K562 (cell line): ENCODE measurements around the gene HPSE2. TPM values are rescaled to one million over a fixed set of nuclear protein-coding genes. Genes with fewer than 3 reads are reported as not detected.

Experiments
- ARID1B ChIP-seq: fragments of 450-650 bp; IDR thresholded peaks from 2 replicates; pipeline ENCODE4 v1.6.1; 2016; ENCODE audit warnings: antibody characterized with exemption, mild to moderate bottlenecking, inconsistent platforms
- ATF1 ChIP-seq, 2 experiments: fragments of 450-650 bp in 1 of 2; IDR thresholded peaks; 2 replicates each; pipeline ENCODE4 v1.6.1; 2016; ENCODE audit warnings: missing compliant biosample characterization in 1 of 2, missing genetic modification characterization in 1 of 2
- BCL6 ChIP-seq: fragments of 250-450 bp; sonication (Bioruptor Pico); IDR thresholded peaks from 2 replicates; pipeline ENCODE4 v1.4.0; 2020
- DPF2 ChIP-seq: fragments of 450-650 bp; IDR thresholded peaks from 2 replicates; pipeline ENCODE4 v1.6.1; 2016
- GABPB1 ChIP-seq: sonication (generic); formaldehyde crosslinking; IDR thresholded peaks from 2 replicates; pipeline ENCODE4 v1.8.0; 2022; ENCODE audit warnings: mild to moderate bottlenecking, missing genetic modification reagents
- HDAC2 ChIP-seq: fragments of 450-650 bp; IDR thresholded peaks from 2 replicates; pipeline ENCODE4 v1.6.1; 2016; ENCODE audit warnings: mild to moderate bottlenecking
- L3MBTL2 ChIP-seq: fragments of 450-650 bp; IDR thresholded peaks from 2 replicates; pipeline ENCODE4 v1.6.1; 2016; ENCODE audit warnings: mild to moderate bottlenecking, moderate library complexity
- LARP7 ChIP-seq: fragments of 450-650 bp; IDR thresholded peaks from 2 replicates; pipeline ENCODE4 v1.6.1; 2016
- MAX ChIP-seq: sonication (generic); formaldehyde crosslinking; IDR thresholded peaks from 2 replicates; pipeline ENCODE4 v1.9.0; 2022; ENCODE audit warnings: mild to moderate bottlenecking, missing genetic modification reagents
- MAZ ChIP-seq, 2 experiments: fragments of 450-650 bp in 1 of 2; sonication (generic) in 1 of 2; formaldehyde crosslinking; IDR thresholded peaks in 1 of 2; conservative IDR thresholded peaks in 1 of 2; 2 replicates each; pipeline versions ENCODE4 v1.4.0 to v1.5.0; 2020; ENCODE audit warnings: mild to moderate bottlenecking in 1 of 2, missing genetic modification reagents in 1 of 2
- MITF ChIP-seq: IDR thresholded peaks from 2 replicates; pipeline ENCODE4 v1.6.1; 2014; ENCODE audit warnings: antibody characterized with exemption
- NCOR1 ChIP-seq: fragments of 450-650 bp; IDR thresholded peaks from 2 replicates; pipeline ENCODE4 v1.6.1; 2016; ENCODE audit warnings: mild to moderate bottlenecking, moderate library complexity
- SNAPC5 ChIP-seq: fragments of 250-450 bp; sonication (Bioruptor Pico); IDR thresholded peaks from 2 replicates; pipeline ENCODE4 v1.8.0; 2021; ENCODE audit warnings: moderate library complexity, mild to moderate bottlenecking, inconsistent platforms
- SUPT5H ChIP-seq: fragments of 450-650 bp; IDR thresholded peaks from 2 replicates; pipeline ENCODE4 v1.6.1; 2016
- YY1 ChIP-seq, 3 experiments: IDR thresholded peaks; 2 replicates each; pipeline ENCODE4 v1.6.1; 2011; ENCODE audit warnings: low read length in 2 of 3, mild to moderate bottlenecking in 2 of 3, moderate library complexity in 2 of 3, borderline replicate concordance in 1 of 3, control low read depth in 1 of 3, low read depth in 1 of 3; ENCODE audit not compliant: insufficient read depth in 3 of 3, insufficient replicate concordance in 2 of 3, control insufficient read depth in 1 of 3, insufficient read length in 1 of 3; ENCODE audit errors: extremely low read depth in 1 of 3
- ZBTB9 ChIP-seq: fragments of 450-650 bp; formaldehyde crosslinking; IDR thresholded peaks from 2 replicates; pipeline ENCODE4 v1.4.0; 2020; ENCODE audit warnings: mild to moderate bottlenecking, moderate library complexity
- ZKSCAN8 ChIP-seq: fragments of 200-800 bp; sonication (Bioruptor generic); IDR thresholded peaks from 2 replicates; pipeline ENCODE4 v1.6.1; 2016; ENCODE audit warnings: missing genetic modification characterization, missing compliant biosample characterization
- ZNF512 ChIP-seq: IDR thresholded peaks from 2 replicates; pipeline ENCODE4 v1.6.1; 2016; ENCODE audit warnings: missing genetic modification characterization, missing compliant biosample characterization
- ZNF592 ChIP-seq: fragments of 450-650 bp; IDR thresholded peaks from 2 replicates; pipeline ENCODE4 v1.6.1; 2017; ENCODE audit warnings: antibody characterized with exemption, mild to moderate bottlenecking
- polyA plus RNA-seq, 8 experiments: library from polyadenylated mRNA; depleted of rRNA in 4 of 8; stranded (reverse) in 5 of 8; unstranded in 3 of 8; fragments of >200 nt; fragmentation: Nextera tagmentation in 2 of 8; fragmentation: Illumina TruSeq in 1 of 8; extraction: Ambion mirVana in 2 of 8; extraction: Trizol in 1 of 8; gene quantifications; 2 replicates each; pipeline versions ENCODE4 v1.2.1 to v1.2.3, GENCODE V29; 2011 to 2014; ENCODE audit warnings: inconsistent platforms in 1 of 8, missing spikeins in 1 of 8
- total RNA-seq, 7 experiments: library from RNA; depleted of rRNA in 6 of 7; stranded (reverse); fragments of >200 nt in 6 of 7; fragmentation: Illumina TruSeq in 2 of 7; extraction: Trizol in 2 of 7; gene quantifications; 2 replicates each; pipeline versions ENCODE4 v1.2.1 to v1.2.3, GENCODE V29; 2011 to 2021; ENCODE audit warnings: low replicate concordance in 1 of 7

The HPSE2 gene
- total and polyA plus RNA-seq, 9 of the 15 experiments (the other 6 are each of a cell fraction or from before 2014, with no cell fraction given), result 0.03 to 0.10 (median 0.04) TPM; not detected in 2

- peak in 1 of 2 experiments; percentile 58; a peak in 2 of 4 replicates for TF ChIP-seq MAZ (CRISPR knock-in tag; conservative IDR thresholded peaks at IDR 0.05 in 1 of 2, IDR thresholded peaks at IDR 0.05 in 1 of 2)
- peak; percentile 89 for TF ChIP-seq DPF2
- peak; percentile 37 for TF ChIP-seq NCOR1
- no peak for TF ChIP-seq BCL6
- peak in 1 of 3 experiments; percentile 37 for TF ChIP-seq YY1 (IDR thresholded peaks at IDR 0.05; ENCODE audit: borderline replicate concordance in 1 of 3, control insufficient read depth in 1 of 3, extremely low read depth in 1 of 3, insufficient read depth in 3 of 3, insufficient read length in 1 of 3, insufficient replicate concordance in 2 of 3, low read depth in 1 of 3, low read length in 2 of 3)
- TF ChIP-seq ARID1B, result peak; percentile 76
- peak; percentile 88 for TF ChIP-seq MAX (CRISPR knock-in tag)
- peak; percentile 56; the same call in 1 of the 2 replicates for TF ChIP-seq ZKSCAN8 (CRISPR knock-in tag)
- TF ChIP-seq LARP7, result no peak
- TF ChIP-seq HDAC2, result peak; percentile 67; the same call in 1 of the 2 replicates
- 0 out of 2 replicates have a peak, but pooled peaks have one; percentile 29 for TF ChIP-seq ZBTB9
- peak; percentile 34; the same call in 1 of the 2 replicates for TF ChIP-seq SUPT5H
- TF ChIP-seq SNAPC5 (CRISPR knock-in tag), result no peak
- TF ChIP-seq MITF, result no peak
- TF ChIP-seq ZNF512 (tag), result no peak
- TF ChIP-seq GABPB1, result peak; percentile 46; the same call in 1 of the 2 replicates
- peak; percentile 82 for TF ChIP-seq ZNF592
- TF ChIP-seq ATF1 (CRISPR knock-in tag; IDR thresholded peaks at IDR 0.05), result no peak
- peak; percentile 41 for TF ChIP-seq ATF1 (tag; IDR thresholded peaks at IDR 0.05)
- peak; percentile 99 for TF ChIP-seq L3MBTL2
These were observed 768.7 kb downstream of the HPSE2 start (continued) for GRCh38 chr10:98466861-98467505.
